Retina (tissue), 1 donor: ENCODE measurements around the gene NGRN.

Source experiments
- DNase-seq: peaks from one replicate; pipeline ENCODE4 v3.0.0-alpha.2; 2016

Gene NGRN

GRCh38 chr15:90265271-90266060, at the start of gene NGRN:
TSS of gene NGRN (plus strand) at chr15:90265672. CDS start at chr15:90265713, 41 bp downstream.
- DNase-seq: peak; percentile 99

GRCh38 chr15:90217671-90218394, 47.6 kb upstream of the NGRN start:
- DNase-seq: no peak

- DNase-seq: peak; percentile 69
These were observed 45.9 kb upstream of the NGRN start for GRCh38 chr15:90219421-90220141.

GRCh38 chr15:90221246-90221900, 44.1 kb upstream of the NGRN start:
- DNase-seq: peak; percentile 61

GRCh38 chr15:90222547-90222946, 42.9 kb upstream of the NGRN start:
- no peak for DNase-seq

- no peak for DNase-seq
These were observed 41.9 kb upstream of the NGRN start for GRCh38 chr15:90223441-90224165.

GRCh38 chr15:90225047-90225446, 40.4 kb upstream of the NGRN start:
- DNase-seq: no peak

GRCh38 chr15:90225504-90226234, 39.8 kb upstream of the NGRN start:
- DNase-seq: no peak

GRCh38 chr15:90227336-90227735, 38.1 kb upstream of the NGRN start:
- DNase-seq: no peak

- DNase-seq: no peak
These were observed 37.4 kb upstream of the NGRN start for GRCh38 chr15:90227816-90228772.

- DNase-seq: no peak
These were observed 36.5 kb upstream of the NGRN start for GRCh38 chr15:90228960-90229359.

GRCh38 chr15:90230071-90230494, 35.4 kb upstream of the NGRN start:
- DNase-seq: no peak

- DNase-seq: no peak
These were observed 34.9 kb upstream of the NGRN start for GRCh38 chr15:90230610-90231009.

GRCh38 chr15:90231028-90232017, 34.1 kb upstream of the NGRN start:
- DNase-seq: no peak

GRCh38 chr15:90232196-90232595, 33.3 kb upstream of the NGRN start:
- DNase-seq: no peak

GRCh38 chr15:90232941-90233386, 32.5 kb upstream of the NGRN start:
- no peak for DNase-seq

- DNase-seq: peak; percentile 92
These were observed 31.9 kb upstream of the NGRN start, which contains the start of gene CIB1 for GRCh38 chr15:90233387-90234095. TSS of gene CIB1 (minus strand) at chr15:90233941. CDS start at chr15:90233885, 56 bp downstream.
